SK-N-SH treated with all-trans-retinoic acid at 6 μM for 48 hours (cell line): Measurements from ENCODE around the gene R3HDM2.

ENCODE experiments used
- ATAC-seq: fragments of 200-7000 bp; cut with Tn5 transposase; 3 replicates; pipeline ENCODE4 v1.9.1; 2020; ENCODE audit warnings: mild to moderate bottlenecking, moderate library complexity
- ARNTL ChIP-seq: fragments of 450-650 bp; formaldehyde crosslinking; IDR thresholded peaks from 2 replicates; pipeline ENCODE4 v1.5.0; 2020; ENCODE audit warnings: low read depth, mild to moderate bottlenecking, moderate library complexity, borderline replicate concordance
- BACH2 ChIP-seq: fragments of 250-450 bp; sonication (Bioruptor Pico); IDR thresholded peaks from 2 replicates; pipeline ENCODE4 v1.9.0; 2021; ENCODE audit warnings: mild to moderate bottlenecking, borderline replicate concordance
- CREB5 ChIP-seq: fragments of 250-450 bp; sonication (Bioruptor Pico); IDR thresholded peaks from 2 replicates; pipeline ENCODE4 v1.5.1; 2020; ENCODE audit warnings: low read depth, mild to moderate bottlenecking, moderate library complexity
- CSDC2 ChIP-seq: fragments of 250-450 bp; sonication (Bioruptor Pico); IDR thresholded peaks from 2 replicates; pipeline ENCODE4 v1.5.0; 2020; ENCODE audit warnings: mild to moderate bottlenecking, moderate library complexity
- CSRNP3 ChIP-seq: fragments of 250-450 bp; sonication (Bioruptor Pico); IDR thresholded peaks from 2 replicates; pipeline ENCODE4 v1.5.1; 2021; ENCODE audit warnings: mild to moderate bottlenecking, moderate library complexity
- ESRRG ChIP-seq: fragments of 250-450 bp; sonication (Bioruptor Pico); IDR thresholded peaks from 2 replicates; pipeline ENCODE4 v1.6.1; 2021; ENCODE audit warnings: mild to moderate bottlenecking
- GLIS3 ChIP-seq: fragments of 250-450 bp; sonication (Bioruptor Pico); IDR thresholded peaks from 2 replicates; pipeline ENCODE4 v1.5.0; 2020; ENCODE audit warnings: mild to moderate bottlenecking, moderate library complexity
- ISL1 ChIP-seq: fragments of 250-450 bp; sonication (Bioruptor Pico); IDR thresholded peaks from 2 replicates; pipeline ENCODE4 v2.1.2; 2022; ENCODE audit warnings: mild to moderate bottlenecking, moderate library complexity
- OSR1 ChIP-seq: fragments of 250-450 bp; sonication (Bioruptor Pico); IDR thresholded peaks from 2 replicates; pipeline ENCODE4 v1.8.0; 2022; ENCODE audit warnings: moderate library complexity, mild to moderate bottlenecking, inconsistent platforms
- PATZ1 ChIP-seq: fragments of 250-450 bp; sonication (Bioruptor Pico); IDR thresholded peaks from 2 replicates; pipeline ENCODE4 v1.8.0; 2020; ENCODE audit warnings: mild to moderate bottlenecking, moderate library complexity, borderline replicate concordance
- POU6F1 ChIP-seq: fragments of 250-450 bp; sonication (Bioruptor Pico); IDR thresholded peaks from 2 replicates; pipeline ENCODE4 v1.8.0; 2021; ENCODE audit warnings: low read depth, mild to moderate bottlenecking, moderate library complexity, borderline replicate concordance
- PPARA ChIP-seq: fragments of 250-450 bp; sonication (Bioruptor Pico); IDR thresholded peaks from 2 replicates; pipeline ENCODE4 v1.5.0; 2020; ENCODE audit warnings: mild to moderate bottlenecking, borderline replicate concordance
- RARB ChIP-seq: fragments of 250-450 bp; sonication (Bioruptor Pico); IDR thresholded peaks from 2 replicates; pipeline ENCODE4 v1.8.0; 2021; ENCODE audit warnings: mild to moderate bottlenecking, moderate library complexity
- SNAI2 ChIP-seq: fragments of 250-450 bp; sonication (Bioruptor Pico); IDR thresholded peaks from 2 replicates; pipeline ENCODE4 v1.5.0; 2020; ENCODE audit warnings: mild to moderate bottlenecking, moderate library complexity
- TCF4 ChIP-seq: fragments of 250-450 bp; sonication (Bioruptor Pico); IDR thresholded peaks from 2 replicates; pipeline ENCODE4 v1.8.0; 2021; ENCODE audit warnings: mild to moderate bottlenecking, moderate library complexity, borderline replicate concordance
- TOX ChIP-seq: fragments of 250-450 bp; sonication (Bioruptor Pico); IDR thresholded peaks from 2 replicates; pipeline ENCODE4 v1.8.0; 2021; ENCODE audit warnings: mild to moderate bottlenecking, moderate library complexity, borderline replicate concordance
- ZC3H10 ChIP-seq: fragments of 250-450 bp; sonication (Bioruptor Pico); IDR thresholded peaks from 2 replicates; pipeline ENCODE4 v1.5.1; 2021; ENCODE audit warnings: mild to moderate bottlenecking, moderate library complexity
- ZFP3 ChIP-seq: fragments of 250-450 bp; sonication (Bioruptor Pico); IDR thresholded peaks from 2 replicates; pipeline ENCODE4 v1.5.0; 2020; ENCODE audit warnings: mild to moderate bottlenecking, moderate library complexity
- ZFP30 ChIP-seq: fragments of 450-650 bp; formaldehyde crosslinking; IDR thresholded peaks from 2 replicates; pipeline ENCODE4 v1.5.0; 2022; ENCODE audit warnings: mild to moderate bottlenecking, moderate library complexity
- ZNF565 ChIP-seq: fragments of 450-650 bp; formaldehyde crosslinking; conservative IDR thresholded peaks from 2 replicates; pipeline ENCODE4 v1.5.0; 2020; ENCODE audit warnings: low read depth, mild to moderate bottlenecking, moderate library complexity
- ZNF70 ChIP-seq: fragments of 450-650 bp; formaldehyde crosslinking; IDR thresholded peaks from 2 replicates; pipeline ENCODE4 v1.5.0; 2020; ENCODE audit warnings: mild to moderate bottlenecking, moderate library complexity
- ZNF8 ChIP-seq: fragments of 450-650 bp; formaldehyde crosslinking; IDR thresholded peaks from 2 replicates; pipeline ENCODE4 v1.5.0; 2020; ENCODE audit warnings: mild to moderate bottlenecking, moderate library complexity

R3HDM2 gene

GRCh38 chr12:57263096-57263495, 167.7 kb downstream of the R3HDM2 start:
- ATAC-seq: no peak
- TF ChIP-seq ARNTL: no peak
- no peak for TF ChIP-seq SNAI2 (CRISPR knock-in tag)
- no peak for TF ChIP-seq ZFP30
- TF ChIP-seq ZFP3 (CRISPR knock-in tag): no peak
- TF ChIP-seq TCF4 (CRISPR knock-in tag): no peak
- no peak for TF ChIP-seq ZNF70 (CRISPR knock-in tag)
- TF ChIP-seq TOX (CRISPR knock-in tag): no peak
- no peak for TF ChIP-seq ZNF8
- no peak for TF ChIP-seq RARB (CRISPR knock-in tag)
- no peak for TF ChIP-seq ZNF565 (CRISPR knock-in tag)
- TF ChIP-seq GLIS3: no peak
- no peak for TF ChIP-seq BACH2 (CRISPR knock-in tag)

- TF ChIP-seq PPARA (CRISPR knock-in tag): no peak
- no peak for TF ChIP-seq RARB (CRISPR knock-in tag)
- TF ChIP-seq ZNF8: no peak
- TF ChIP-seq PATZ1 (CRISPR knock-in tag): no peak
- no peak for TF ChIP-seq GLIS3
- TF ChIP-seq, all 23 proteins: peak for 0
- ATAC-seq: no peak
Observed at GRCh38 chr12:57262126-57262822, 168.6 kb downstream of the R3HDM2 start.

- TF ChIP-seq RARB (CRISPR knock-in tag) (no peak), ZC3H10 (no peak), ZFP30 (no peak), POU6F1 (CRISPR knock-in tag) (no peak), ESRRG (no peak), PPARA (CRISPR knock-in tag) (no peak), ZNF565 (CRISPR knock-in tag) (no peak), OSR1 (CRISPR knock-in tag) (no peak), TCF4 (CRISPR knock-in tag) (no peak), CREB5 (CRISPR knock-in tag) (no peak), ARNTL (no peak), ISL1 (CRISPR knock-in tag) (no peak), BACH2 (CRISPR knock-in tag) (no peak)
- no peak for ATAC-seq
Observed at GRCh38 chr12:57261428-57261865, 169.4 kb downstream of the R3HDM2 start.

- TF ChIP-seq ESRRG (no peak), POU6F1 (CRISPR knock-in tag) (no peak), SNAI2 (CRISPR knock-in tag) (no peak), ZNF70 (CRISPR knock-in tag) (no peak), ZFP30 (no peak), RARB (CRISPR knock-in tag) (no peak), CSDC2 (CRISPR knock-in tag) (no peak), GLIS3 (no peak), ZFP3 (CRISPR knock-in tag) (no peak), TCF4 (CRISPR knock-in tag) (no peak), OSR1 (CRISPR knock-in tag) (no peak), PPARA (CRISPR knock-in tag) (no peak), CREB5 (CRISPR knock-in tag) (no peak), ZNF8 (no peak), CSRNP3 (CRISPR knock-in tag) (no peak), ZNF565 (CRISPR knock-in tag) (no peak)
- TF ChIP-seq, all 23 proteins: peak for 0
- ATAC-seq: no peak
Observed at GRCh38 chr12:57260366-57260765, 170.5 kb downstream of the R3HDM2 start.
